Stimulated activated CD4-positive, alpha-beta T cell treated with anti-CD3 and anti-CD28 coated beads, Interleukin-1b, Interleukin-23, amount 100 ng/mL, for 4 hours (primary cell): ENCODE results near the gene FRMD4B.

Source experiments
- DNase-seq, 2 donors: peaks; one replicate each; pipeline ENCODE4 v3.0.0-alpha.2; 2020; ENCODE audit warnings: low read depth in 2 of 2

The FRMD4B gene

DNA sequence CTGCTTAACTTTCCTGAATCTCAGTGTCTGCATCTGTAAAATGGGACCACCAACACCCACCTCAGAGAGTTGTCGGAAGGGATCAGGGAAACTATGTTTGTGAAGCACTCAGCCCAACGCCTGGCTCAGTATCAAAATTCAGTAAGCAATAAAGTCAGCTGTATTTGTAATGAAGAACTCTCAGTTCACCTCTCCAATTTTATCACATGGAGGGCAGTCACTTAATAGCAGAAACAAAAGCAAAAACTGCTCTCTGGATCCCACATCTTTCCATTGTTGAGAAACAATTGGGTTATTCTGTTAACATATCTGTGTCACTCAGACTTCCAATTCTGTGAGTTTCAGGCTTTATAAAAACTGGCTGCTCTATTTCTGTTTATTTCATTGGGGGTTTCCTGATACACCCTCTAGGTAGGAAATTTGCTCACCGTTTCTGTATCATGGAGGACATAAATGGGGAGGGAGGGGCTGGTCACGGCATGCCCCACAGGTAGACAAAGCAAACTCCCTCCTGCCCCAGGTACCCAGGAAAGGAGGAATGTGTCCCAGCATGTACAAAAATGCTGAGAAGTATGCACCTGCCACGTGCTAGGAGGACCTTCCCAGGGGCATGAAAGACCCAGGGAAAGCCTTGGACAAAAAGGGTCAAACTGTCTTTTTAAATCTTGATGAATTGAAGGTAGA lies 182.1 kb downstream of the FRMD4B start:
- no peak for DNase-seq

DNA sequence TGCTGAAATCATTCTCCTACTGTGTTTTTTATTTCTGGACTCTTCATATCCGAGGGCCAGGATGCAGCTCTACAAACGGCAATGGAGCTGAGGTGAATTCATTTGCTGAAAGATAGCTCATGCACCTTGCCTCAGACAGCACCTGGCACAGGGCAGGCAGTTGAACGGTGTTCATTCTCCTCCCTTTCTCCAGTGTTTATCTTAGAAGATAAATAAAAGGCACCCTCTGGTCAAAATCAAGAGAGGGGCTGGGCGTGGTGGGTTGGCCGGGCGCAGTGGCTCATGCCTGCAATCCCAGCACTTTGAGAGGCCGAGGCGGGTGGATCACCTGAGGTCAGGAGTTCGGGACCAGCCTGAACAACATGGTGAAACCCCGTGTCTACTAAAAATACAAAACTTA lies 184.2 kb downstream of the FRMD4B start:
- no peak for DNase-seq

DNA sequence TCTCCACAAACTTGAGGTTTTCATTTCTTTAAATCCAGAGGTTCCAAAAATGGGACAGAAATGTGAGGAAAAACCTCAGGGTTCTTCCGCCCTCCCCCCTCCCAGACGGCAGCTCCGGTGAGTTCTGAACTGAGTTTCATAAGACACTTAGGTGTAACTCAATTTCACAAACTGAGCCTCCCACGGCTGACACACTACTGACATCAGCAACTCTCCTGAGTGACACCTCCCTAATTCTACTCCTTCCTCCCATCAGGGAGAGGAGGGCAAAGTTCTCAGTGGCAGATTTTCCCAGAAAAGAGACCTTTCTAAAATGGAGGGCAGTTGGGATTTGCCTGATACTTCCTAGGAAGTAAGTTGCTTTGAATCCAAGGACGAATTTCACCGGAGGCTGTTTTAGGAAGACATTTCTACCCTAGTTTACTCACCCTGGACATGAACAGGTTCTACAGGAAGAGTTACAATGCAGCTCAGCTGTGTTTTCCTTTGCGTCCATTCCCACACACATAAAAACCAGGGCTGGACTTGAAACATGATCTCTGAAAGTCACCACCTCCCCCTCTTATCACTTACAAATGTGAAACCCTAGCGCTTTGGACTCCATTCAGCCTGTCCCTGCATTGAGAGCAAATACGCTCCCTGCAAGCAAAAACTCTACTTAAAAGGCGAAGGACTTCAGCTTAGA lies 185.4 kb downstream of the FRMD4B start:
- DNase-seq, result peak; percentile 28 to 44

DNA sequence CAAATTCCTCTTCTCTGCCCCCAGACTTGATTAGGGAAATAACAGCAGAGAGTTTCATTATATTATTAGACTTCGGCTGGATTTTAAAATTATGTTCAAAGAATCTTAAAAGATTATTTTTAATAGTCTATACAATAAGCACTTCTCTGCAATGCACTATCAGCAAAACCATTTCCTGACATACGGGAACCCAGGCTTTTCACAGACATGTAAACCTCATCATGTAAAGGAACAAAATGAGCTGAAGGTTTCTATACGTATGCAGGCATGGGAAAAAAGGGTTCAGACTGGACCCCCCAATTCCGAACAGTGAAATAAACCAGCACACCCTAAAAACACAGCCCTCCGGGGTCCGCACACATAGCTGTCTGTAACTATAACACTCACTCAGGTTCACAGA lies 185.9 kb downstream of the FRMD4B start:
- DNase-seq, result no peak

DNA sequence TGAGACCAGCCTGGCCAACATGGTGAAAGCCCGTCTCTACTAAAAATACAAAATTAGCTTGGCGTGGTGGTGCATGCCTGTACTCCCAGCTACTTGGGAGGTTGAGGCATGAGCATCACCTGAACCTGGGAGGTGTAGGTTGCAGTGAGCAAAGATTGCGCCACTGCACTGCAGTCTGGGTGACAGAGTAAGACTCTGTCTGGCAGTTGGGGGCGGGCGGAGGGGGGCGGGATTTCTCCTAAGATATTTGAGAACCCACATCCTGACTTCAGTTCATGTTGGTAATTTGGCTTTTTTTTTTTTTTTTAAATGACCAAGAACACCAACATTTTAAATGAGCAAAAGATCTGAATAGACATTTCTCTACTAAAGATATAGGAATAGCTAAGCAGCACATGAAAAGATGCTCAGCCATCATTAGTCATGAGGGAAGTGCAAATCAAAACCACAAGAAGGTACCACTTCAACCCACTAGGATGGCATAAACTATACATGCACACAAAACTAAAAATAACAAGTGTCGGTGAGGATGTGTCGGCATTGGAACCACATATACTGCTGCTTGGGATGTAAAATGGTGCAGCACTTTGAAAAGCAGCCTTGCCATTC lies 187.9 kb downstream of the FRMD4B start:
- DNase-seq, result peak; percentile 38 to 55

DNA sequence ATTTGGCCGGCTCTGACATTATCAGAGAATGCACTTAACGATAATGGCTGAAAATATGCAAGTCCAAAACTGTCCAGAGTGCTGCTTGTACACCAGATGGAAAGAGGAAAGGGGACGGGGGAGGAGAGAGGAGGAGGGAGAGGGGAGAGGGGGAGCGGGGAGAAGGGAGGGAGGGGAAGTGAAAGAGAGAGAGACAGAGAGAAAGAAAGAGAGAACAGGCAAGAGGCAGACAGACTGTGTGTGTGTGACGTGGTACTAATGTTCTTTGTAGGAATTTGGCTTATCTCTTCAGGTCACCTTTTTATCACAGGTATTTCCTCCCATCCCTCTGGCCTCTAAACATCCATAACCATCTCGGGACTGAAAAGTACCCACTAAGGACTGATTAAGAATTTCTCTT lies 188.4 kb downstream of the FRMD4B start:
- DNase-seq, result no peak

DNA sequence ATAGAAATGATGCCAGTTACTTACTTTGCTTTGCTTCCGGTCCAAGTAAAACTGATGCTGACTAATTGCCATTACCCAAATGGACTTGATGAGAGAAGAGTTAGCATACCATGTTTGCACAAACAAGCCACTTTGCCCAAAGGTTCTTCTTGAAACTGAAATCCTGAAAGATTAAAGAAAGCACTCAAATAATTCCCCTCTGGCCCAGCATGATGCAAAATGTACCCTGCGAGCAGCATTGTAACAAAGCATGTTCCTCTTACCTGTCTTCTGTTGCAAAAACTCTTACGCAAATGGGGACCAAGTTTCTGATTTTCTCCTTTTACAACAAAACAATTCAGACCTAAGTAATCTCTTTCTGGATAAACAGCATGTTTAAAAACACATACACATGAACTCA lies 189.0 kb downstream of the FRMD4B start:
- DNase-seq, result no peak

DNA sequence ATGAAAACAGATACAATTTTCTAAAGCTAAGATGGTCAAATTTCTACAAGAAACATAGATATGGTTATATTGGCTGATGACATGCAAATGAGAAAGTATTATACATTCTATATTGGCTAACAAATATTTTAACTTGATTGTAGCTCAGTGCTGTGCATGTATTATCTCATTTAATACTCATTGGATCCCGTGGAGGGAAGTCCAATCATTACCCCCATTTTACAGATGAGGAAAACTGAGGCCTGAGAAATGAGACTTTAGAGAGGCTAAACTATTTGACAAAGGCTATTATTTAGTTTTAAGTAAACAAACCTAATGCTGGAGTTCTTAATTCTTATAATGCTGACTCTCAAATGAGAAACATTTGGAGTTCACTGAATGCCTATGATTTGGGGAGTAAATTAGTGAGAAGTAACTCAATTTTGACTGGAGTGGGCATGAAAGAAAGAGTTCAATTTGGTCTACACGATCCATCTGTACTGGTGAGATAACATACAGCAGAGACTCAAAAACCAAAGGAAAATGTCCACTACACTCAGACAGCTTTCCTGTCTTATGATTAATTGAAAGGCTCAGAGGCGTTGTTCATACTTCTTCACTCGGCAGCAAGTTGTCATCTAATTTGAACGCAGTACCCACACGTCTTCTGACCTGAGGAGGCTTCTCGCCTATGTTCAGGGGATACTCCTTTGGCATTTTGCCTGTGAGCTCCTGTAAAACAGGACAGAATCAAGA lies 191.3 kb downstream of the FRMD4B start:
- no peak for DNase-seq

DNA sequence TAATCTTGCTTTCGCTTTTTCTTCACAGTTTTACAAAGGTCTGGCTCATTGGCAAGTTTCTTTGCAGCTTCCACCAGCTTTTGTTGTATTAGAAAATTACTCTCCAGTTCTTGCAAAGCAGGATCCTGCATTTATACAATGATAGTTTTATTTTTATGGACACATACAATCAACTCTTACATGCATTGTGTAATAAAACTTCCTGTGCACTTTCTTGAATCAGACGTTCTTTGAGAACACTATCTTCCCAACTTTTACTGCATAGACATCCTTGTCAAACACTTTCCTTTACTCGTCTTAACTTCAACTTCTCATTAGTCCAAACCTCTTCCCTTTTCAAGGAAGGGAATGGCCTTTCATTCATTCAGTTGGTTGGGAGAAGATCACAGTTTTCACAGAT lies 192.1 kb downstream of the FRMD4B start:
- no peak for DNase-seq

DNA sequence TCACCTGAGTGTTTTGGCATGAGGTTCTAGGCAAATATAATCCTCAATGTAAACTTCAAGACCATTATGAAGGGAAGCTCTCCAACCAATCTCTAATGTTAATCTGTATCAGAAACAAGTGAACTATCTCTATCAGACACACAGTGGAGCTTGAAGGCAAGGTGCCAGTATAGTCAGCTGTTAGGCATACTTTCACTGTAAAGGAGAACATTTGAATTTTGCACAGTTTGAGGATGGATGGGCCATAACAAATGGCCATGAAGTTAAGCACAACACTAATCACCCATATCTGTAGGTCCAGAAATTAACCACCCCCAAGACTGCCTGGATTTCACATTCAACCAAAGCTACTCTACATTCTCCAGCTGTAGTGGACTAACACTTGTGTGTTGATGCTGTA lies 194.4 kb downstream of the FRMD4B start:
- DNase-seq, result no peak

DNA sequence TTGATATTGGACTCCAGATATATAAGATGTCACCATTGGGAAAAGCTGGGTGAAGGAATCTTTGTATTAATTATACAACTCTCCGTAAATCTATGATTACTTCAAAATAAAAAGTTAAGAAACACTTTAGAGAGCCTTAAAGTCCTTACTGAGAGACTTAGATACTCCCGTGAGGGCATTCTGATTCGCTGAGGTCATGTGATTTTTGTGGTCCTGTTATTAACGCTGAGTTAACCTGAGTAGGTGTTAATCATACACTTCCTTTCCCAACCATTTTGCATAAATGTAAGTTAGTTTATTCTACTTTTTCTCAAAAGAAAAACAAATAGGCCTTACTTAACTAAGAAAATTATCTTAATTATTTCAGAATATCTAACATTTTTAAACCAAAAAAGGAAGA lies 196.4 kb downstream of the FRMD4B start:
- no peak for DNase-seq

DNA sequence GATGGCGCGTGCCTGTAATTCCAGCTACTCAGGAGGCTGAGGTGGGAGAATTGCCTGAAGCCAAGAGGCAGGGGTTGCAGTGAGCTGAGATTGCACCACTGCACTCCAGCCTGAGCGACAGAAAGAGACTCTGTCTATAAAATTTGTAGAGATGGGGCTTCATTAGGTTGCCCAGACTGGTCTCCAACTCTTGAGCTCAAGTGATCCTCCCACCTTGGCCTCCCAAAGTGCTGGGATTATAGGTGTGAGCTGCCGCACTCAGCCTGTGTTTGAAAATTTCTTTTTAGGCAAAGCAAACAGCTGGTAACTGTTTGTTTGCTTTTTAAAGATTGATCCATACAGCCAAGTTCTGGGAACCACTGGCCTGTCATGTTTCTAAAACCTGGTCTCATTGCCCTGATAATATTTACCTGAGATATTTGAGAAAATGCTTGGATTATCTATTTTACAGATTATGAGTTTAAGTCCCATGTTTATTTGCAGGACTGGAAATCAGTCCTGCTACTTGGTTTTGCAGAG lies 199.3 kb downstream of the FRMD4B start:
- DNase-seq, result no peak

DNA sequence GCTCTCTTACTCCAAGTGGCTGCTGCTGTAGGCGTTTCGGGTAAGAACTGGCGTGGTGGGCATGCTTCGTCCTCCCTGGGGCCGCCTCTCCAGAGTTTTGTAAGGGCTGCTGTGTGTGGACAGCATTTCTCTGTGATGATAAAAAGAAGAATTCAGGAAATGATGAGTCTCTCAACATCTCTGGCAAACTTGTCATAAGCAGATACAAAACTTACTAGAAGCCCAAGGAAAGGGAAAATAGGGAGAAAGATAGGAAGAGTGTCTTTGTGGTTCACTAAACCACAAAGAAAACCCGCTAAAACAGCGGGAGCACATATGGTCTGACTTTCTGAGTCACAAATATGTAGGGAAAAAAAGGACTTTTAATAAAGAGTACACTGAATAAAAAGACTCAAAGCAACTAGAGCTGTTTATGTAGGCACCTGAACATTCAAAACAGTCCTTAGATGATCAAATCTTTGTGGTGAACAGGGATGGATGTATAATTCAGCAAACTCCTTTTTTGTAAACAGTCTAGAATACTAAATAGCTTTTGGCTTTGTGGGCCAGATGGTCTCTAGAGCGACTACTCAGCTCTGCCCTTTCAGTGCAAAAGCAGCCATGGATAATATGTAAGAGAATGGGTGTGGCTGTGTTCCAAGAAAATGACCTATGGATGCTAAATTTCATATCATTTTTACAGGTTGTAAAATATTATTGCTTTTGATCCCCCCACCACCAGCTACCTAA lies 203.1 kb downstream of the FRMD4B start:
- DNase-seq, result no peak

DNA sequence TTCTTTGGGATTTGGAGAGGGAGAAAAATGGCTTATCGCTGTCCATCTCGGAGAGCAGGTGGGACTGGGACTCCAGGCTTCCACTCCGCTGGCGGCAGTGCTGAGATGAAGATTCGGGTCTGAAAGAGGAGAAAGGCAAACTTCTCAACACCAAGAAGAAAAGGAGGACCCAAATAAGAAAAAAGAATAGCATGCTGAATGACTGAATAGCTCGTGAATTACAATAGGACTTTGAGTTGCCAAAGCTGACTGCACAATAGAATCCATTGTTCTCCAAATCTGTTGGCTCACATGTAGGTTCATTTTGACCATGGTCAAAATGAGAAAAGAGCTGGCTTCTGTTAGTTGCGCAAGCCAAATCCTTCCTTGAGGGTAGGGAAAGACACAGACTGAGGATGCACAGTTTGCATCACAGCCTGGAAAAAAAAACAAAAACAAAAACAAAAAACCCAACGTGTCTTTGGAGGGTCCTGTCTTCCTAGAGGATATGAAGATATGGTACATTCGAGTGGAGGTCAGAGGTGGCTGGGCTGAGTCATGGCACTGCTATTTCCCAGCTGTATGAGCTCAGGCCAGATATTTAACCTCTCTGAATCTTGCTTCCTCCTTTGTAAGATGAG lies 204.2 kb downstream of the FRMD4B start:
- DNase-seq, result no peak

DNA sequence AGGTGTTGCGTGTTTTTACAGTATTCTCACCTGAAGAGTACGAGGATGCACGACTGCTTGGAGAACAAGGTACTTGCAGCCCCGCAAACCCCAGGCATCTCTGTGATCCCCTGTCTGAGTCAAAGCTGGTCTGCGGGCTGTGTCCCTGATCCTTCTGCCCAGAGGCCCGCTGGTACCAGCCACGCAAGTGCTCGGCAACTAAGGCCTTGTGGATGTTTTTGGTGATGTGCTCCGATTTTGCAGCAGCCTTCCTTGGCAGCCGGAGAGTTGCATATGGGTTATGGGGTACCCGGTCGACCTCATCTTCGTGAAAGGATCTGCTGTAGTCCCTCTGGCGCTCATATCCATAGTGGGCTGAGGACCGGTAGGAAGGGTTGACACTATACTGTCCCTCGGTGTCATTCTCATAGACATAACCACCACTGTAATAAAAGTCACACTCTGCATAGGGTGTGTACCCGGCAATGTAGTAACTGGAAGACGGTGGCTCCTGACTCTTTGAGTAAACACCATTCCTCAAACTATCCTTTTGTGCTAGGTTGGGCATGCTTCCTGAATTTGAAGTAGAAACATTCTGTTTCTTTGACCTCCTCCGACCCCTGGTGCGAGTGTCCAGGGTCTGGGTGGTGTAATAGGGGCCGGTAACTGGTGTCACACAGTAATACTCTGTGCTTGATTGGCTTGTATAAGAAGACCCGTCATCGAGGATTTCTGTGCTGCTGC lies 204.9 kb downstream of the FRMD4B start:
- no peak for DNase-seq

DNA sequence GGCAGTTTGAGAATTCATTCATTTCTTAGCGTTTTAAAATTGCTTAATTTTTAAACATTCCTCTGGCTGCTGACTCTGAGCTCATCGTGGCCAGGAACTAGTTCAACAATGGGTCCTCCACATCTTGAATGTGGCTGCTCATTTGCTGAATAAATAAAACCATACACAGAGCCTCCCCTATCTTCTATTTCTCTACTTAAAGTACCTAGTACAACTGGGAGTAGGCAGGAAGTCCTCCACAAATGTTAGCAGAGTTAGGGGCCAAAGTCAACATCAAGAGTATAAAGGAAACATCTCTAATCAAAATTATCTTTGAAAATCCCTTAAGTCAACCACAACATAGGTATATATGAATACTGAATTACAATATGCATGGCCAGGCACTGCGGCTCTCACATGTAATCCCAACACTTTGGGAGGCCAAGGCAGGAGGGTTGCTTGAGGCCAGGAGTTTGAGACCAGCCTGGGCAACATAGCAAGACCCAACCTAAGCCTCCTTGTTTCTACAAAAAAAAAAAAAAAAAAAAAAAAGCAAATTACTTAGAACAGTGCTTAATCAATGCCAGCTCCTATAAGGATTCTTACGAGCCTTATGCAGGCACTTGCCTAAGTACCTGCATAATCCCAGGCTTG lies 206.0 kb downstream of the FRMD4B start:
- no peak for DNase-seq

DNA sequence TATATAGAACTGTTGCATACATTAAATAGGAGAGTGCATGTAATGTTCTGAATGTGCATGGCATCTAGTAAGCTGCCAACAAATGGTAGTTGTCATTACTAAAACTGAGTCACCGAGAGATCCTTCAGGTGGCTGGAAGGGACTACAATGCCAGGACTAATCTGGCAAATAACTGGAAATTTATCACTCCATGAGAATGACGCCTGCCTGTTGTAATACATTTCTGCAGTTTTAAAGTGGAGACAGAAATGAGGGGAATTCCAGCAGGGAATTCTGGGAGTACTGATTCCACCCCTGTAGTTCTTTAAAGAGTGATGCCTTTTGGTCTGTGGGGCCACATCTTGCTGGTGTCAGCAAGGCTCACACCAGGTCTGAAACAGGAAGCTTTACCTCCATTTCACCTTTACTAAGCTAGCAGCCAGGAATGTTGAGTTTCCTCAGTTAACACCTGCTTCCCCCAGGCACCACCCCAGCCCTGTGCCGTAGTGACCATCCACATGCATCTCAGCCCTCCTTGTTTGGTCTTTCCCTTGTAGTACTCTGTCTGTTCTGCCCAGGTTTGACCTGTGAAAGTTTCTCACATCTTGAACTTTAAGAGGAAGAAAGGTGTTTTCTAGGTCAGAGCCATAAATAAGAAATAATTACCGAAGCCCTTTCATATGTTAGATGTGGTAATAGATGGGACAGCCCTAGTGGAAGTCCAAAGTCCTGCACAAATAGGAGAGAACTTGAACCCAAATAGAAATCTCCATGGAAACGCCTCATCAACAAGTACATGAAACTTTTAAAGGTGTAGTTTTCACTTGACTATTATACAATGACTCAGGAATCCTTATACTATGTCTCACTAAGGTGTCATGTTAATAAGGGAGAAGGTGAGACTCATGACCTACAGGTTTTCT lies 206.8 kb downstream of the FRMD4B start:
- no peak for DNase-seq

DNA sequence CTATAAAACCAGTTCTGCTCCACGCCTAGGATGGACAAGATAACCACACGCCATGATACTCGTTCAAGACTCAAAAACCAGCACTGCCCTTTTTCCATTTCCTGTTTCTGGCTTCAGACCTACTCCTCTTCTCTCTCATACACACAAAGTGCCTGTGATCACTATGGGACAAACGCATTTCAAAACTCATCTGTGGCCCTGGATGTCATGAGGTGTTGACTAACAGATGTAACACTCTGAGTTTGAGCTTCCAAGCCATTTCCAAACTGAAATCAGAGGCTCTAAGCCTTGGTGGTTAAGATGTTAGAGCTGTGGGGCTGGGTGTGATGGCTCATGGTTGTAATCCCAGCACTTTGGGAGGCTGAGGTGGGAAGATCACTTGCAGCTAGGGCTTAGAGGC lies 207.8 kb downstream of the FRMD4B start:
- no peak for DNase-seq
